A549 (cell line): ENCODE results near the gene TCAP. TPM values are rescaled to one million over a fixed set of nuclear protein-coding genes. Genes with fewer than 3 reads are reported as not detected.
A peak's percentile ranks its signal among the peaks of the same experiment; 100 is the strongest.

ENCODE experiments used
- ATAC-seq, 2 experiments: fragments of 200-7000 bp in 1 of 2; fragments of >200 bp in 1 of 2; cut with Nextera tagmentation in 1 of 2; cut with Tn5 transposase in 1 of 2; 3 replicates each; pipeline versions ENCODE4 v1.8.0 to v1.9.1; 2018 to 2020; ENCODE audit warnings: mild to moderate bottlenecking in 1 of 2, moderate library complexity in 1 of 2
- CTCF ChIA-PET: fragments of 300-600 bp; sonication (Branson Sonifier 250); formaldehyde crosslinking; extraction: SDS; loops from one replicate; lab custom pipeline; 2021; ENCODE audit warnings: antibody characterized with exemption, inconsistent platforms; lab: Yijun Ruan, JAX
- POLR2A ChIA-PET: fragments of 350-600 bp; formaldehyde crosslinking; extraction: SDS; loops from one replicate; lab custom pipeline; 2021; ENCODE audit warnings: antibody characterized with exemption, inconsistent platforms; lab: Yijun Ruan, JAX
- DNase-seq, 2 experiments: peaks; one replicate each; pipeline versions ENCODE4 v3.0.0 to v3.0.0-alpha.2; 2011 to 2016; ENCODE audit warnings: low read depth in 1 of 2, low spot score in 1 of 2
- FAIRE-seq: peaks from 2 replicates; lab custom pipeline; 2011; peaks lifted over from hg19 to GRCh38; lab: Jason Lieb, UNC
- H3K27ac ChIP-seq, 2 experiments: fragments of >200 bp; sonication (Bioruptor Twin); formaldehyde crosslinking; 3 replicates each; pipeline ENCODE4 v1.5.1; 2016 to 2017
- H3K4me1 ChIP-seq: fragments of >200 bp; sonication (Bioruptor Twin); formaldehyde crosslinking; 3 replicates; pipeline ENCODE4 v1.6.1; 2016
- H3K4me2 ChIP-seq: fragments of >200 bp; sonication (Bioruptor Twin); formaldehyde crosslinking; 3 replicates; pipeline ENCODE4 v1.6.1; 2016
- H3K4me3 ChIP-seq: fragments of >200 bp; sonication (Bioruptor Twin); formaldehyde crosslinking; 3 replicates; pipeline ENCODE4 v1.5.1; 2016
- H3K9me3 ChIP-seq: fragments of >200 bp; sonication (Bioruptor Twin); formaldehyde crosslinking; 3 replicates; pipeline ENCODE4 v1.6.1; 2016
- BCL3 ChIP-seq: fragments of >200 bp; sonication (Bioruptor Twin); formaldehyde crosslinking; IDR thresholded peaks from 3 replicates; pipeline ENCODE4 v1.6.1; 2016
- CEBPB ChIP-seq, 2 experiments: fragments of >200 bp in 1 of 2; sonication (Bioruptor Twin) in 1 of 2; formaldehyde crosslinking in 1 of 2; IDR thresholded peaks; 2 replicates each; pipeline ENCODE4 v1.6.1; 2012 to 2016
- EHF ChIP-seq: fragments of 250-450 bp; sonication (Bioruptor Pico); IDR thresholded peaks from 2 replicates; pipeline ENCODE4 v1.5.0; 2020; ENCODE audit warnings: mild to moderate bottlenecking
- ESRRA ChIP-seq: fragments of 150-350 bp; IDR thresholded peaks from 2 replicates; pipeline ENCODE4 v1.6.1; 2014; ENCODE audit warnings: mild to moderate bottlenecking, low read length, borderline replicate concordance
- HDAC2 ChIP-seq: fragments of 200-600 bp; sonication (generic); IDR thresholded peaks from 2 replicates; pipeline ENCODE4 v1.6.1; 2016
- HOXA7 ChIP-seq: fragments of 250-450 bp; sonication (Bioruptor Pico); IDR thresholded peaks from 2 replicates; pipeline ENCODE4 v1.5.0; 2020; ENCODE audit warnings: mild to moderate bottlenecking, moderate library complexity
- JUN ChIP-seq, 2 experiments: fragments of >200 bp; sonication (Bioruptor Twin); formaldehyde crosslinking; IDR thresholded peaks; 2 replicates in 1 of 2; 3 replicates in 1 of 2; pipeline ENCODE4 v1.6.1; 2016 to 2017
- MAFK ChIP-seq: fragments of 450-650 bp; IDR thresholded peaks from 2 replicates; pipeline ENCODE4 v1.6.1; 2014; ENCODE audit not compliant: partially characterized antibody
- NPAS2 ChIP-seq: fragments of 250-450 bp; sonication (Bioruptor Pico); IDR thresholded peaks from 2 replicates; pipeline ENCODE4 v1.8.0; 2022; ENCODE audit warnings: mild to moderate bottlenecking, moderate library complexity, borderline replicate concordance
- NR3C1 ChIP-seq: fragments of >200 bp; sonication (Bioruptor Twin); formaldehyde crosslinking; IDR thresholded peaks from 3 replicates; pipeline ENCODE4 v1.6.1; 2017
- RARB ChIP-seq: fragments of 250-450 bp; sonication (Bioruptor Pico); IDR thresholded peaks from 2 replicates; pipeline ENCODE4 v1.8.0; 2021; ENCODE audit warnings: mild to moderate bottlenecking, moderate library complexity
- SMC3 ChIP-seq: fragments of >200 bp; sonication (Bioruptor Twin); formaldehyde crosslinking; IDR thresholded peaks from 3 replicates; pipeline ENCODE4 v1.6.1; 2018; ENCODE audit warnings: inconsistent platforms
- SREBF2 ChIP-seq: fragments of 450-650 bp; IDR thresholded peaks from 2 replicates; pipeline ENCODE4 v1.6.1; 2014; ENCODE audit warnings: mild to moderate bottlenecking, moderate library complexity
- TFCP2L1 ChIP-seq: fragments of 250-450 bp; sonication (Bioruptor Pico); IDR thresholded peaks from 2 replicates; pipeline ENCODE4 v1.5.0; 2021; ENCODE audit warnings: mild to moderate bottlenecking
- TP53 ChIP-seq: fragments of 250-450 bp; sonication (Bioruptor Pico); IDR thresholded peaks from 2 replicates; pipeline ENCODE4 v1.5.0; 2021; ENCODE audit warnings: mild to moderate bottlenecking, moderate library complexity
- ZSCAN20 ChIP-seq: fragments of 250-450 bp; sonication (Bioruptor Pico); IDR thresholded peaks from 2 replicates; pipeline ENCODE4 v1.8.0; 2022; ENCODE audit warnings: mild to moderate bottlenecking, moderate library complexity
- WGBS: methylation state at CpG from one replicate; pipeline ENCODE4 v1.1.6; 2017; ENCODE audit errors: missing lambda C conversion rate; 5-methylcytosine and 5-hydroxymethylcytosine counted together
- polyA plus RNA-seq, 4 experiments: library from polyadenylated mRNA; depleted of rRNA in 3 of 4; stranded (reverse); fragments of >200 nt; fragmentation: RNase III in 1 of 4; extraction: RNeasy Plus Mini Kit Qiagen cat#74134 plus additional on column Dnase treatment in 1 of 4; gene quantifications; 2 replicates in 3 of 4; 3 replicates in 1 of 4; pipeline ENCODE4 v1.2.3, GENCODE V29; 2011 to 2017
- TF ChIP-seq, protein P1 (sequence below): IDR thresholded peaks from 2 replicates; pipeline ENCODE4 v1.6.1; 2012
- TF ChIP-seq, protein P2 (sequence below): fragments of 150-350 bp; IDR thresholded peaks from 2 replicates; pipeline ENCODE4 v1.6.1; 2014; ENCODE audit warnings: low read depth, mild to moderate bottlenecking, low read length
- TF ChIP-seq, protein P3 (sequence below): fragments of >200 bp; sonication (Bioruptor Twin); formaldehyde crosslinking; IDR thresholded peaks from 3 replicates; pipeline ENCODE4 v1.5.1; 2016
- TF ChIP-seq, protein P4 (sequence below): fragments of 250-450 bp; sonication (Bioruptor Pico); IDR thresholded peaks from 2 replicates; pipeline ENCODE4 v1.5.0; 2021; ENCODE audit warnings: mild to moderate bottlenecking, moderate library complexity, borderline replicate concordance

The TCAP gene
- polyA plus RNA-seq, 2 of the 4 experiments (the other 2 are of a cell fraction): 0.41 to 1.2 TPM

- TF ChIP-seq, protein P1, sequence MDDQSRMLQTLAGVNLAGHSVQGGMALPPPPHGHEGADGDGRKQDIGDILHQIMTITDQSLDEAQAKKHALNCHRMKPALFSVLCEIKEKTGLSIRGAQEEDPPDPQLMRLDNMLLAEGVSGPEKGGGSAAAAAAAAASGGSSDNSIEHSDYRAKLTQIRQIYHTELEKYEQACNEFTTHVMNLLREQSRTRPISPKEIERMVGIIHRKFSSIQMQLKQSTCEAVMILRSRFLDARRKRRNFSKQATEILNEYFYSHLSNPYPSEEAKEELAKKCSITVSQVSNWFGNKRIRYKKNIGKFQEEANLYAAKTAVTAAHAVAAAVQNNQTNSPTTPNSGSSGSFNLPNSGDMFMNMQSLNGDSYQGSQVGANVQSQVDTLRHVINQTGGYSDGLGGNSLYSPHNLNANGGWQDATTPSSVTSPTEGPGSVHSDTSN: no peak
- TF ChIP-seq SMC3 (peak; percentile 79), MAFK (no peak), BCL3 (no peak), SREBF2 (no peak), ESRRA (no peak), TP53 (CRISPR knock-in tag) (no peak), EHF (CRISPR knock-in tag) (no peak), NPAS2 (CRISPR knock-in tag) (no peak), RARB (CRISPR knock-in tag) (no peak), TFCP2L1 (CRISPR knock-in tag) (peak; percentile 75; the same call in 1 of the 2 replicates)
- TF ChIP-seq, protein P2, sequence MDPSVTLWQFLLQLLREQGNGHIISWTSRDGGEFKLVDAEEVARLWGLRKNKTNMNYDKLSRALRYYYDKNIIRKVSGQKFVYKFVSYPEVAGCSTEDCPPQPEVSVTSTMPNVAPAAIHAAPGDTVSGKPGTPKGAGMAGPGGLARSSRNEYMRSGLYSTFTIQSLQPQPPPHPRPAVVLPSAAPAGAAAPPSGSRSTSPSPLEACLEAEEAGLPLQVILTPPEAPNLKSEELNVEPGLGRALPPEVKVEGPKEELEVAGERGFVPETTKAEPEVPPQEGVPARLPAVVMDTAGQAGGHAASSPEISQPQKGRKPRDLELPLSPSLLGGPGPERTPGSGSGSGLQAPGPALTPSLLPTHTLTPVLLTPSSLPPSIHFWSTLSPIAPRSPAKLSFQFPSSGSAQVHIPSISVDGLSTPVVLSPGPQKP: no peak
These were observed 41.7 kb upstream of the TCAP start (continued) for GRCh38 chr17:39623356-39623950.

DNA sequence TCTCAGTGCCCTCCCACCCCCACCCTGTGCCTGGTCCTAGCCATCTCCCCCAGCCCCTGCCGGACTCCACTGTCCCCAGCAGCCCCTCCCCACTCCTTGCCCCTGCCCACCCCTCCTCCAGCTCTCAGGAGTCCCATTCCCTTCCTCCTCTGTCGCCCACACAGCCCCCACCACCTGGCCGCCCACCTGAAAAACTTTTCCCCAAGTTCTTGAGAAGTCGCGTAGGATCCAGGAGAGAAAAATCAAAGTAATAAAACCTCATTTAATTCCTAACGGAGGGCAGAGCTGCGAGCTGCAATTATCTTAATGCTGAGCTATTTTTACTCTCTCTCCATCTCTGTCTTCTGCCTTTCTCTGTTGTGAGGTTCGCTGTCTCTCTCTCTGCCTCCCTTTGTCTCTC is 40.8 kb upstream of the TCAP start:
- DNase-seq (no peak), FAIRE-seq (no peak), ATAC-seq (no peak)
- ChIA-PET POLR2A (no interaction called here), CTCF (interaction anchor here (1.0 to 58.8 kb wide), 13 partner anchors 7 to 417 kb away, joined by 4 to 1581 read pairs (median 83); partner anchors contain the start of genes ERBB2, NEUROD2, PGAP3 and PNMT)
- TF ChIP-seq NR3C1 (no peak), JUN (IDR thresholded peaks at IDR 0.05) (no peak), HOXA7 (CRISPR knock-in tag) (no peak), ZSCAN20 (CRISPR knock-in tag) (no peak), CEBPB (IDR thresholded peaks at IDR 0.05) (no peak), ESRRA (no peak), HDAC2 (no peak), TP53 (CRISPR knock-in tag) (no peak)
- TF ChIP-seq, protein P3, sequence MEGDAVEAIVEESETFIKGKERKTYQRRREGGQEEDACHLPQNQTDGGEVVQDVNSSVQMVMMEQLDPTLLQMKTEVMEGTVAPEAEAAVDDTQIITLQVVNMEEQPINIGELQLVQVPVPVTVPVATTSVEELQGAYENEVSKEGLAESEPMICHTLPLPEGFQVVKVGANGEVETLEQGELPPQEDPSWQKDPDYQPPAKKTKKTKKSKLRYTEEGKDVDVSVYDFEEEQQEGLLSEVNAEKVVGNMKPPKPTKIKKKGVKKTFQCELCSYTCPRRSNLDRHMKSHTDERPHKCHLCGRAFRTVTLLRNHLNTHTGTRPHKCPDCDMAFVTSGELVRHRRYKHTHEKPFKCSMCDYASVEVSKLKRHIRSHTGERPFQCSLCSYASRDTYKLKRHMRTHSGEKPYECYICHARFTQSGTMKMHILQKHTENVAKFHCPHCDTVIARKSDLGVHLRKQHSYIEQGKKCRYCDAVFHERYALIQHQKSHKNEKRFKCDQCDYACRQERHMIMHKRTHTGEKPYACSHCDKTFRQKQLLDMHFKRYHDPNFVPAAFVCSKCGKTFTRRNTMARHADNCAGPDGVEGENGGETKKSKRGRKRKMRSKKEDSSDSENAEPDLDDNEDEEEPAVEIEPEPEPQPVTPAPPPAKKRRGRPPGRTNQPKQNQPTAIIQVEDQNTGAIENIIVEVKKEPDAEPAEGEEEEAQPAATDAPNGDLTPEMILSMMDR: no peak
- TF ChIP-seq, protein P4, sequence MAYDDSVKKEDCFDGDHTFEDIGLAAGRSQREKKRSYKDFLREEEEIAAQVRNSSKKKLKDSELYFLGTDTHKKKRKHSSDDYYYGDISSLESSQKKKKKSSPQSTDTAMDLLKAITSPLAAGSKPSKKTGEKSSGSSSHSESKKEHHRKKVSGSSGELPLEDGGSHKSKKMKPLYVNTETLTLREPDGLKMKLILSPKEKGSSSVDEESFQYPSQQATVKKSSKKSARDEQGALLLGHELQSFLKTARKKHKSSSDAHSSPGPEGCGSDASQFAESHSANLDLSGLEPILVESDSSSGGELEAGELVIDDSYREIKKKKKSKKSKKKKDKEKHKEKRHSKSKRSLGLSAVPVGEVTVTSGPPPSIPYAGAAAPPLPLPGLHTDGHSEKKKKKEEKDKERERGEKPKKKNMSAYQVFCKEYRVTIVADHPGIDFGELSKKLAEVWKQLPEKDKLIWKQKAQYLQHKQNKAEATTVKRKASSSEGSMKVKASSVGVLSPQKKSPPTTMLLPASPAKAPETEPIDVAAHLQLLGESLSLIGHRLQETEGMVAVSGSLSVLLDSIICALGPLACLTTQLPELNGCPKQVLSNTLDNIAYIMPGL (CRISPR knock-in tag): no peak
- Histone ChIP-seq H3K4me1 (peaks cover 14% of the 10 kb centered on the region; the same call in 2 of the 3 replicates), H3K9me3 (no peaks in the 10 kb centered on the region), H3K4me3 (no peak overlapping the region), H3K27ac (no peak overlapping the region), H3K4me2 (no peak overlapping the region)
- 56% methylated on average over 8 of the region's 8 CpGs for WGBS
